ENCODE results near the gene MRPL49.

GRCh38 chr11:65141896-65142494 is 19.9 kb downstream of the MRPL49 start:
- TF ChIP-seq EZH2 (IDR thresholded peaks at IDR 0.05; ENCODE audit: borderline replicate concordance, low read length) = no peak
- TF ChIP-seq CTCF (conservative IDR thresholded peaks at IDR 0.05 in 1 of 2, IDR thresholded peaks at IDR 0.05 in 1 of 2; ENCODE audit: extremely low read depth in 1 of 2, insufficient read depth in 1 of 2, low read depth in 1 of 2, low read length in 2 of 2) = no peak
